K562 (cell line): Measurements from ENCODE around the gene TENM3. TPM values are rescaled to one million over a fixed set of nuclear protein-coding genes. Genes with fewer than 3 reads are reported as not detected.

Source experiments
- ATAC-seq: fragments of 200-7000 bp; cut with Tn5 transposase; 3 replicates; pipeline ENCODE4 v1.9.1; 2020; ENCODE audit warnings: moderate library complexity
- BruUV-seq: library from RNA; stranded (reverse); fragments of 400-500 nt; replicated peaks from 2 replicates; lab custom pipeline; 2021; lab: Mats Ljungman, UMichigan
- CTCF ChIA-PET: fragments of 300-600 bp; formaldehyde crosslinking; extraction: SDS; loops from one replicate; lab custom pipeline; 2021; ENCODE audit warnings: low intra/inter-chr PET ratio; lab: Yijun Ruan, JAX
- POLR2A ChIA-PET: fragments of 300-600, 350-650 bp; sonication (Branson Sonifier 250); formaldehyde crosslinking; extraction: SDS; loops from one replicate; lab custom pipeline; 2021; ENCODE audit warnings: antibody characterized with exemption, inconsistent platforms; lab: Yijun Ruan, JAX
- DNase-seq, 4 experiments: peaks; one replicate each; pipeline versions ENCODE4 v3.0.0 to v3.0.0-alpha.2; 2011 to 2018; ENCODE audit warnings: low spot score in 3 of 4, mixed read lengths in 3 of 4; ENCODE audit errors: extremely low read depth in 1 of 4
- FAIRE-seq: peaks from 2 replicates; lab custom pipeline; 2011; peaks lifted over from hg19 to GRCh38; lab: Jason Lieb, UNC
- H2AFZ ChIP-seq: 2 replicates; pipeline ENCODE4 v1.6.0; 2011; ENCODE audit warnings: low read depth, low read length, control low read depth, inconsistent platforms
- H3K27ac ChIP-seq: fragments of 200-600 bp; 3 replicates; pipeline ENCODE4 v1.8.0; 2011; ENCODE audit warnings: low read depth, mild to moderate bottlenecking, control low read depth, inconsistent platforms, low read length, moderate library complexity, mixed read lengths; ENCODE audit errors: extremely low read depth
- H3K27me3 ChIP-seq, 2 experiments: fragments of 300-600 bp in 1 of 2; 2 replicates in 1 of 2; 3 replicates in 1 of 2; pipeline versions ENCODE4 v1.6.0 to v1.8.0; 2011; ENCODE audit warnings: inconsistent platforms in 2 of 2, low read length in 2 of 2, mild to moderate bottlenecking in 1 of 2, mixed read lengths in 1 of 2, moderate library complexity in 1 of 2; ENCODE audit not compliant: control insufficient read depth in 2 of 2, insufficient read depth in 2 of 2
- H3K36me3 ChIP-seq: fragments of 300-600 bp; 3 replicates; pipeline ENCODE4 v1.8.0; 2011; ENCODE audit warnings: mild to moderate bottlenecking, low read length, inconsistent platforms; ENCODE audit not compliant: control insufficient read depth, insufficient read depth
- H3K4me1 ChIP-seq, 2 experiments: fragments of 200-600 bp in 1 of 2; replicated peaks in 1 of 2; 2 replicates in 1 of 2; 3 replicates in 1 of 2; pipeline versions ENCODE4 v1.5.1 to v1.8.0; 2011; ENCODE audit warnings: inconsistent platforms in 2 of 2, low read length in 2 of 2, mild to moderate bottlenecking in 1 of 2, mixed read lengths in 1 of 2, moderate library complexity in 1 of 2; ENCODE audit not compliant: control insufficient read depth in 2 of 2, insufficient read depth in 2 of 2
- H3K4me2 ChIP-seq: 2 replicates; pipeline ENCODE4 v1.6.1; 2011; ENCODE audit warnings: low read length, control low read depth, inconsistent platforms, mixed read lengths; ENCODE audit not compliant: insufficient read depth
- H3K4me3 ChIP-seq: fragments of 200-600 bp; sonication (generic), shearing (Covaris generic); 2 replicates; pipeline ENCODE4 v1.5.1; 2016; ENCODE audit warnings: control low read depth, inconsistent platforms
- H3K79me2 ChIP-seq: fragments of 200-600 bp; 3 replicates; pipeline ENCODE4 v1.8.0; 2011; ENCODE audit warnings: low read length, inconsistent platforms; ENCODE audit not compliant: control insufficient read depth, insufficient read depth
- H3K9ac ChIP-seq, 2 experiments: 2 replicates each; pipeline versions ENCODE4 v1.6.0 to v1.6.1; 2011; ENCODE audit warnings: low read depth in 2 of 2, low read length in 2 of 2, control low read depth in 1 of 2, inconsistent platforms in 1 of 2, mild to moderate bottlenecking in 1 of 2, mixed read lengths in 1 of 2; ENCODE audit not compliant: insufficient read depth in 1 of 2
- H3K9me1 ChIP-seq: one replicate; pipeline ENCODE4 v1.6.0; 2011; ENCODE audit warnings: inconsistent platforms, mild to moderate bottlenecking, low read length, moderate library complexity; ENCODE audit not compliant: control insufficient read depth, insufficient read depth
- H3K9me3 ChIP-seq: replicated peaks from 2 replicates; pipeline ENCODE4 v1.5.1; 2011; ENCODE audit warnings: low read depth, low read length, inconsistent platforms; ENCODE audit not compliant: control insufficient read depth, insufficient read depth
- H4K20me1 ChIP-seq: replicated peaks from 2 replicates; pipeline ENCODE4 v1.6.1; 2011; ENCODE audit warnings: low read length, inconsistent platforms, mixed read lengths; ENCODE audit not compliant: control insufficient read depth, insufficient read depth
- CGGBP1 ChIP-seq: fragments of 250-450 bp; sonication (Bioruptor Pico); IDR thresholded peaks from 2 replicates; pipeline ENCODE4 v1.9.0; 2021; ENCODE audit warnings: mild to moderate bottlenecking
- DIDO1 ChIP-seq: fragments of 450-650 bp; IDR thresholded peaks from 2 replicates; pipeline ENCODE4 v1.6.1; 2016; ENCODE audit warnings: low read depth, missing biosample characterization, missing genetic modification characterization
- FIP1L1 ChIP-seq: fragments of 200-400 bp; formaldehyde crosslinking; IDR thresholded peaks from 2 replicates; pipeline ENCODE4 v1.6.1; 2018; ENCODE audit warnings: mild to moderate bottlenecking, low read depth, low read length; ENCODE audit not compliant: poor library complexity, severe bottlenecking
- FOS ChIP-seq: IDR thresholded peaks from 3 replicates; pipeline ENCODE4 v1.6.1; 2011; ENCODE audit not compliant: insufficient read length; ENCODE audit errors: extremely low read depth
- HIVEP1 ChIP-seq: fragments of 250-450 bp; sonication (Bioruptor Pico); IDR thresholded peaks from 2 replicates; pipeline ENCODE4 v1.4.0; 2020; ENCODE audit warnings: mild to moderate bottlenecking
- NR3C1 ChIP-seq: sonication (generic); formaldehyde crosslinking; IDR thresholded peaks from 2 replicates; pipeline ENCODE4 v1.8.1; 2022; ENCODE audit warnings: missing genetic modification reagents
- POLR2H ChIP-seq: IDR thresholded peaks from 2 replicates; pipeline ENCODE4 v1.6.1; 2016; ENCODE audit warnings: missing genetic modification characterization, low read depth, mild to moderate bottlenecking, control low read depth, missing compliant biosample characterization, moderate library complexity
- SIRT6 ChIP-seq: IDR thresholded peaks from one replicate; pipeline ENCODE4 v1.6.1; 2012; ENCODE audit warnings: low read depth, mild to moderate bottlenecking, control low read depth, inconsistent platforms, low read length, moderate library complexity
- SNIP1 ChIP-seq: fragments of 450-650 bp; IDR thresholded peaks from 2 replicates; pipeline ENCODE4 v1.7.1; 2017; ENCODE audit warnings: low read depth, mild to moderate bottlenecking
- SRSF9 ChIP-seq: fragments of 200-400 bp; formaldehyde crosslinking; IDR thresholded peaks from 2 replicates; pipeline ENCODE4 v1.6.1; 2017; ENCODE audit warnings: low read depth, low read length, borderline replicate concordance
- TSC22D4 ChIP-seq: fragments of 450-650 bp; IDR thresholded peaks from 2 replicates; pipeline ENCODE4 v1.6.1; 2016; ENCODE audit warnings: missing genetic modification characterization, missing biosample characterization, control low read depth
- ZNF134 ChIP-seq: fragments of 250-450 bp; sonication (Bioruptor Pico); conservative IDR thresholded peaks from 2 replicates; pipeline ENCODE4 v1.4.0; 2020
- ZNF174 ChIP-seq: fragments of 250-450 bp; sonication (Bioruptor Pico); IDR thresholded peaks from 2 replicates; pipeline ENCODE4 v1.4.0; 2020; ENCODE audit warnings: mild to moderate bottlenecking
- ZNF239 ChIP-seq: fragments of 250-450 bp; sonication (Bioruptor Pico); IDR thresholded peaks from 2 replicates; pipeline ENCODE4 v1.4.0; 2020; ENCODE audit warnings: mild to moderate bottlenecking
- ZNF41 ChIP-seq: fragments of 250-450 bp; sonication (Bioruptor Pico); conservative IDR thresholded peaks from 2 replicates; pipeline ENCODE4 v1.4.0; 2020; ENCODE audit warnings: mild to moderate bottlenecking
- ZNF79 ChIP-seq: fragments of 250-450 bp; sonication (Bioruptor Pico); IDR thresholded peaks from 2 replicates; pipeline ENCODE4 v1.4.0; 2020; ENCODE audit warnings: low read depth, mild to moderate bottlenecking, moderate library complexity
- WGBS: fragments of 100-300 bp; shearing (Covaris generic); methylation state at CpG from one replicate; pipeline ENCODE4 v1.1.6; 2016; ENCODE audit warnings: low coverage, mixed read lengths; ENCODE audit not compliant: insufficient coverage; ENCODE audit errors: missing lambda C conversion rate; 5-methylcytosine and 5-hydroxymethylcytosine counted together
- in situ Hi-C: fragments of 300-500 bp; cut with MboI; formaldehyde crosslinking; loops from 4 replicates; pipeline ENCODE4 v1.15.0; 2018; ENCODE audit warnings: inconsistent platforms, mixed read lengths
- intact Hi-C: fragments of 100-400 bp; cut with micrococcal nuclease; formaldehyde crosslinking; loops from 2 replicates; pipeline ENCODE4 v1.14.2; 2022
- polyA plus RNA-seq, 8 experiments: library from polyadenylated mRNA; depleted of rRNA in 4 of 8; stranded (reverse) in 5 of 8; unstranded in 3 of 8; fragments of >200 nt; fragmentation: Nextera tagmentation in 2 of 8; fragmentation: Illumina TruSeq in 1 of 8; extraction: Ambion mirVana in 2 of 8; extraction: Trizol in 1 of 8; gene quantifications; 2 replicates each; pipeline versions ENCODE4 v1.2.1 to v1.2.3, GENCODE V29; 2011 to 2014; ENCODE audit warnings: inconsistent platforms in 1 of 8, missing spikeins in 1 of 8
- total RNA-seq, 7 experiments: library from RNA; depleted of rRNA in 6 of 7; stranded (reverse); fragments of >200 nt in 6 of 7; fragmentation: Illumina TruSeq in 2 of 7; extraction: Trizol in 2 of 7; gene quantifications; 2 replicates each; pipeline versions ENCODE4 v1.2.1 to v1.2.3, GENCODE V29; 2011 to 2021; ENCODE audit warnings: low replicate concordance in 1 of 7
- TF ChIP-seq, protein P1 (sequence below): sonication (generic); formaldehyde crosslinking; IDR thresholded peaks from 2 replicates; pipeline ENCODE4 v1.8.0; 2023; ENCODE audit warnings: mild to moderate bottlenecking, missing genetic modification reagents
- TF ChIP-seq, protein P2 (sequence below): sonication (generic); formaldehyde crosslinking; IDR thresholded peaks from 2 replicates; pipeline ENCODE4 v1.5.0; 2020; ENCODE audit warnings: missing genetic modification reagents
- TF ChIP-seq, protein P3 (sequence below): fragments of 250-450 bp; sonication (Bioruptor Pico); IDR thresholded peaks from 2 replicates; pipeline ENCODE4 v1.4.0; 2020
- TF ChIP-seq, protein P4 (sequence below): fragments of 250-450 bp; sonication (Bioruptor Pico); IDR thresholded peaks from 2 replicates; pipeline ENCODE4 v1.8.0; 2021; ENCODE audit warnings: moderate library complexity, mild to moderate bottlenecking, inconsistent platforms

The TENM3 gene
- total and polyA plus RNA-seq, 9 of the 15 experiments (the other 6 are each of a cell fraction or from before 2014, with no cell fraction given), result 0.01 to 0.02 TPM; not detected in 7

DNA sequence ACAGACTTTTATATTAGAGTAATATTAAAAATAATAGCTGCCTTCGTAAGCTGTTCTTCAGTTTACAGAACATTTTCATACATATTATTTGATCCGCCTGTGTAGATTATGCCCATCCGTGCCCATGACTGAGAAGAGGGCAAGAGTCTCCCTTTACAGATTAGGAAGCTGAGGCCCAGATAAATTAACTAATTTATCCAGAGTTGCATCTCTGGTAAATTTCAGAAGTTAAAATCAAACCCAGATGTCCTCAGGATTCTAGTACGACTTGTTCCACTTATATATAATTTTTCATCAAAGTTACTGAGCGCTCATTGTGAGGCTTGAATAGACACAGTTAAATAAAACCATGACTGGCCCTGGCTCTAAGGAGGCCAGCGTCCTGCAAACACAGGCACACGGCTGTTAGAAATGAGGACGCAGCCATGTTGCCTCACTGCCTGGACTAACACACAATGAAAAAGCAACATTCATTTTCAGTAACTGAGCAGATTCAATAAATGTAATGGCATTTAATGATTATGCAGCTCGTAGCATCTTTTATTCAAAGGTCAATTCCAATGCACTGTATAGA, 148.0 kb downstream of the TENM3 start:
- no peaks in the 10 kb centered on the region for H3K9me3 ChIP-seq
- H3K9ac ChIP-seq, result no peak overlapping the region
- no peaks in the 10 kb centered on the region for H3K36me3 ChIP-seq
- intact Hi-C loops, result no loop called here
- WGBS, result under 1% methylated on average over 9 of the region's 9 CpGs
- H2AFZ ChIP-seq, result no peak overlapping the region
- ChIA-PET POLR2A (no interaction called here), CTCF (no interaction called here)
- no peaks in the 10 kb centered on the region for H3K79me2 ChIP-seq
- H3K27me3 ChIP-seq, result no peaks in the 10 kb centered on the region
- no peak overlapping the region for H3K27ac ChIP-seq
- DNase-seq (no peak), ATAC-seq (no peak), FAIRE-seq (no peak)
- H3K4me2 ChIP-seq, result no peak overlapping the region
- H3K4me3 ChIP-seq, result no peak overlapping the region
- in situ Hi-C loops, result no loop called here
- no peaks in the 10 kb centered on the region for H4K20me1 ChIP-seq
- TF ChIP-seq FIP1L1 (no peak), ZNF239 (CRISPR knock-in tag) (no peak), SIRT6 (no peak), ZNF174 (CRISPR knock-in tag) (no peak), FOS (no peak), TSC22D4 (tag) (no peak), NR3C1 (CRISPR knock-in tag) (no peak), DIDO1 (tag) (no peak), HIVEP1 (CRISPR knock-in tag) (no peak), CGGBP1 (CRISPR knock-in tag) (no peak), ZNF41 (CRISPR knock-in tag) (no peak), SNIP1 (no peak), SRSF9 (no peak), ZNF134 (CRISPR knock-in tag) (no peak), POLR2H (tag) (no peak), ZNF79 (CRISPR knock-in tag) (no peak)
- TF ChIP-seq, protein P1, sequence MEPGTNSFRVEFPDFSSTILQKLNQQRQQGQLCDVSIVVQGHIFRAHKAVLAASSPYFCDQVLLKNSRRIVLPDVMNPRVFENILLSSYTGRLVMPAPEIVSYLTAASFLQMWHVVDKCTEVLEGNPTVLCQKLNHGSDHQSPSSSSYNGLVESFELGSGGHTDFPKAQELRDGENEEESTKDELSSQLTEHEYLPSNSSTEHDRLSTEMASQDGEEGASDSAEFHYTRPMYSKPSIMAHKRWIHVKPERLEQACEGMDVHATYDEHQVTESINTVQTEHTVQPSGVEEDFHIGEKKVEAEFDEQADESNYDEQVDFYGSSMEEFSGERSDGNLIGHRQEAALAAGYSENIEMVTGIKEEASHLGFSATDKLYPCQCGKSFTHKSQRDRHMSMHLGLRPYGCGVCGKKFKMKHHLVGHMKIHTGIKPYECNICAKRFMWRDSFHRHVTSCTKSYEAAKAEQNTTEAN (CRISPR knock-in tag), result no peak
- TF ChIP-seq, protein P2, sequence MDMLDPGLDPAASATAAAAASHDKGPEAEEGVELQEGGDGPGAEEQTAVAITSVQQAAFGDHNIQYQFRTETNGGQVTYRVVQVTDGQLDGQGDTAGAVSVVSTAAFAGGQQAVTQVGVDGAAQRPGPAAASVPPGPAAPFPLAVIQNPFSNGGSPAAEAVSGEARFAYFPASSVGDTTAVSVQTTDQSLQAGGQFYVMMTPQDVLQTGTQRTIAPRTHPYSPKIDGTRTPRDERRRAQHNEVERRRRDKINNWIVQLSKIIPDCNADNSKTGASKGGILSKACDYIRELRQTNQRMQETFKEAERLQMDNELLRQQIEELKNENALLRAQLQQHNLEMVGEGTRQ (CRISPR knock-in tag), result no peak
- TF ChIP-seq, protein P3, sequence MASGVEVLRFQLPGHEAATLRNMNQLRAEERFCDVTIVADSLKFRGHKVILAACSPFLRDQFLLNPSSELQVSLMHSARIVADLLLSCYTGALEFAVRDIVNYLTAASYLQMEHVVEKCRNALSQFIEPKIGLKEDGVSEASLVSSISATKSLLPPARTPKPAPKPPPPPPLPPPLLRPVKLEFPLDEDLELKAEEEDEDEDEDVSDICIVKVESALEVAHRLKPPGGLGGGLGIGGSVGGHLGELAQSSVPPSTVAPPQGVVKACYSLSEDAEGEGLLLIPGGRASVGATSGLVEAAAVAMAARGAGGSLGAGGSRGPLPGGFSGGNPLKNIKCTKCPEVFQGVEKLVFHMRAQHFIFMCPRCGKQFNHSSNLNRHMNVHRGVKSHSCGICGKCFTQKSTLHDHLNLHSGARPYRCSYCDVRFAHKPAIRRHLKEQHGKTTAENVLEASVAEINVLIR (CRISPR knock-in tag), result no peak
- TF ChIP-seq, protein P4, sequence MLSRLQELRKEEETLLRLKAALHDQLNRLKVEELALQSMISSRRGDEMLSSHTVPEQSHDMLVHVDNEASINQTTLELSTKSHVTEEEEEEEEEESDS (CRISPR knock-in tag), result no peak
- no TSS peak for BruUV-seq
- H3K9me1 ChIP-seq, result no peaks in the 10 kb centered on the region
- H3K4me1 ChIP-seq, result no peaks in the 10 kb centered on the region
